ENCODE measurements around the gene LPAR6. TPM values are rescaled to one million over a fixed set of nuclear protein-coding genes. Genes with fewer than 3 reads are reported as not detected.

LPAR6 gene
- total and polyA plus RNA-seq, 2 of the 4 experiments (the other 2 are of a cell fraction), result 1.4 to 2.0 TPM

GRCh38 chr13:48424212-48424611 lies 11.3 kb upstream of the LPAR6 start:
- Histone ChIP-seq H3K23ac (ENCODE audit: low read depth, low read length) (no peak overlapping the region), H2BK120ac (ENCODE audit: low read depth, low read length) (no peak overlapping the region), H4K91ac (ENCODE audit: insufficient read depth, low read depth, low read length) (no peak overlapping the region), H3K9me1 (ENCODE audit: insufficient read depth, low read length) (peaks cover 2% of the 10 kb centered on the region; the same call in 1 of the 2 replicates), H2BK20ac (ENCODE audit: low read depth, low read length) (no peak overlapping the region), H3K27me3 (ENCODE audit: control insufficient read depth, insufficient read depth, low read length) (no peaks in the 10 kb centered on the region), H2AFZ (replicated peaks; ENCODE audit: low read length, poor library complexity) (no peak overlapping the region), H3K9me3 (ENCODE audit: control insufficient read depth, insufficient read depth, low read length) (peaks cover 3% of the 10 kb centered on the region; the same call in 1 of the 2 replicates), H3K18ac (ENCODE audit: low read depth, low read length) (no peak overlapping the region), H4K20me1 (ENCODE audit: insufficient read depth, low read length) (no peaks in the 10 kb centered on the region), H3K56ac (ENCODE audit: extremely low read depth, insufficient read depth, low read length) (no peak overlapping the region), H3K27ac (ENCODE audit: insufficient read depth, low read length) (no peak overlapping the region), H3K9ac (ENCODE audit: low read depth, low read length) (no peak overlapping the region), H4K8ac (ENCODE audit: low read depth in 2 of 2, low read length in 2 of 2) (no peak overlapping the region), H3K4me1 (ENCODE audit: control insufficient read depth, insufficient read depth, low read length) (no peaks in the 10 kb centered on the region), H2AK9ac (replicated peaks; ENCODE audit: low read depth, low read length, poor library complexity) (no peak overlapping the region), H2BK15ac (ENCODE audit: low read depth, low read length) (no peak overlapping the region), H3K4me2 (ENCODE audit: low read depth, low read length) (no peak overlapping the region), H3K4ac (ENCODE audit: low read depth, low read length) (no peak overlapping the region), H2BK5ac (ENCODE audit: low read depth, low read length, poor library complexity, severe bottlenecking) (no peak overlapping the region), H3K4me3 (ENCODE audit: insufficient read depth, low read depth, low read length) (no peak overlapping the region), H3K36me3 (ENCODE audit: control insufficient read depth, insufficient read depth, low read length) (peaks cover 3% of the 10 kb centered on the region), H4K5ac (ENCODE audit: low read depth, low read length) (no peak overlapping the region), H3K14ac (replicated peaks; ENCODE audit: low read depth, low read length) (no peak overlapping the region), H2AK5ac (ENCODE audit: low read depth, low read length) (no peak overlapping the region), H3K79me1 (ENCODE audit: low read depth in 1 of 2, low read length in 2 of 2) (peaks cover 2 to 3% of the 10 kb centered on the region in 2 experiments; a peak in 3 of 4 replicates)
- in situ Hi-C loops (cut with MboI; ENCODE audit: low sequenced_read_pairs), result no loop called here
- intact Hi-C loops (cut with micrococcal nuclease), result no loop called here
- no CpG with 5 or more reads among the region's 3 CpGs for WGBS, 2 experiments (ENCODE audit: extremely low coverage in 2 of 2, insufficient read length in 1 of 2)
- ATAC-seq (ENCODE audit: low read depth) (no peak), DNase-seq (no peak)
- POLR2A ChIA-PET (ENCODE audit: unreplicated experiment), result no interaction called here
- CTCF ChIA-PET, result no interaction called here
- no TSS peak for BruUV-seq (replicated peaks)
- TF ChIP-seq MXI1 (IDR thresholded peaks at IDR 0.05; ENCODE audit: borderline replicate concordance, low read depth, low read length) (no peak), CHD1 (IDR thresholded peaks at IDR 0.05; ENCODE audit: low read depth, low read length) (no peak), RFX5 (IDR thresholded peaks at IDR 0.05; ENCODE audit: low read depth, low read length) (no peak), FOS (IDR thresholded peaks at IDR 0.05; ENCODE audit: low read depth, low read length) (no peak), RCOR1 (IDR thresholded peaks at IDR 0.05; ENCODE audit: insufficient replicate concordance, low read length) (no peak), ELK1 (IDR thresholded peaks at IDR 0.05; ENCODE audit: borderline replicate concordance, low read depth, low read length) (no peak), POLR2A (IDR thresholded peaks at IDR 0.05; ENCODE audit: low read depth, low read length) (no peak), CEBPB (IDR thresholded peaks at IDR 0.05; ENCODE audit: low read depth, low read length) (no peak), RAD21 (IDR thresholded peaks at IDR 0.05; ENCODE audit: low read length) (no peak), BHLHE40 (IDR thresholded peaks at IDR 0.05; ENCODE audit: low read depth, low read length) (no peak), SMC3 (IDR thresholded peaks at IDR 0.05; ENCODE audit: low read depth, low read length) (no peak), NFE2L2 (IDR thresholded peaks at IDR 0.05; ENCODE audit: low read depth, low read length) (no peak), MAZ (IDR thresholded peaks at IDR 0.05; ENCODE audit: borderline replicate concordance, low read depth, low read length) (no peak), MAFK (IDR thresholded peaks at IDR 0.05; ENCODE audit: low read depth, low read length) (no peak)
- TF ChIP-seq, protein P1, sequence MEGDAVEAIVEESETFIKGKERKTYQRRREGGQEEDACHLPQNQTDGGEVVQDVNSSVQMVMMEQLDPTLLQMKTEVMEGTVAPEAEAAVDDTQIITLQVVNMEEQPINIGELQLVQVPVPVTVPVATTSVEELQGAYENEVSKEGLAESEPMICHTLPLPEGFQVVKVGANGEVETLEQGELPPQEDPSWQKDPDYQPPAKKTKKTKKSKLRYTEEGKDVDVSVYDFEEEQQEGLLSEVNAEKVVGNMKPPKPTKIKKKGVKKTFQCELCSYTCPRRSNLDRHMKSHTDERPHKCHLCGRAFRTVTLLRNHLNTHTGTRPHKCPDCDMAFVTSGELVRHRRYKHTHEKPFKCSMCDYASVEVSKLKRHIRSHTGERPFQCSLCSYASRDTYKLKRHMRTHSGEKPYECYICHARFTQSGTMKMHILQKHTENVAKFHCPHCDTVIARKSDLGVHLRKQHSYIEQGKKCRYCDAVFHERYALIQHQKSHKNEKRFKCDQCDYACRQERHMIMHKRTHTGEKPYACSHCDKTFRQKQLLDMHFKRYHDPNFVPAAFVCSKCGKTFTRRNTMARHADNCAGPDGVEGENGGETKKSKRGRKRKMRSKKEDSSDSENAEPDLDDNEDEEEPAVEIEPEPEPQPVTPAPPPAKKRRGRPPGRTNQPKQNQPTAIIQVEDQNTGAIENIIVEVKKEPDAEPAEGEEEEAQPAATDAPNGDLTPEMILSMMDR (conservative IDR thresholded peaks at IDR 0.05; ENCODE audit: low read depth, low read length), result no peak
- TF ChIP-seq, protein P2, sequence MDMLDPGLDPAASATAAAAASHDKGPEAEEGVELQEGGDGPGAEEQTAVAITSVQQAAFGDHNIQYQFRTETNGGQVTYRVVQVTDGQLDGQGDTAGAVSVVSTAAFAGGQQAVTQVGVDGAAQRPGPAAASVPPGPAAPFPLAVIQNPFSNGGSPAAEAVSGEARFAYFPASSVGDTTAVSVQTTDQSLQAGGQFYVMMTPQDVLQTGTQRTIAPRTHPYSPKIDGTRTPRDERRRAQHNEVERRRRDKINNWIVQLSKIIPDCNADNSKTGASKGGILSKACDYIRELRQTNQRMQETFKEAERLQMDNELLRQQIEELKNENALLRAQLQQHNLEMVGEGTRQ (IDR thresholded peaks at IDR 0.05; ENCODE audit: low read depth, low read length), result no peak
- dilution Hi-C loops (cut with HindIII; ENCODE audit: low sequenced_read_pairs, unreplicated experiment), result no loop called here

All from IMR-90 (cell line).